AG09309 (cell line): ENCODE data around the gene ROBO4.

Experiments
- DNase-seq: peaks from one replicate; pipeline ENCODE4 v3.0.0-alpha.2; 2010; ENCODE audit warnings: low read depth
- H3K4me3 ChIP-seq: 2 replicates; pipeline ENCODE4 v1.5.1; 2011; ENCODE audit warnings: mild to moderate bottlenecking, low read depth, low read length, moderate library complexity; ENCODE audit not compliant: control insufficient read depth
- CTCF ChIP-seq: IDR thresholded peaks from 2 replicates; pipeline ENCODE4 v1.5.1; 2011; ENCODE audit warnings: mild to moderate bottlenecking, low read depth, low read length, inconsistent platforms; ENCODE audit not compliant: insufficient read depth, control insufficient read depth; ENCODE audit errors: missing control alignments

Gene ROBO4

GRCh38 chr11:124942466-124943253 is 45.0 kb upstream of the ROBO4 start:
- no peak for TF ChIP-seq CTCF
- no peak overlapping the region for H3K4me3 ChIP-seq
- no peak for DNase-seq

- no peak for DNase-seq
- H3K4me3 ChIP-seq: no peak overlapping the region
- TF ChIP-seq CTCF: no peak
Measured at GRCh38 chr11:124941703-124942102, 44.0 kb upstream of the ROBO4 start.

GRCh38 chr11:124938970-124939369 is 41.3 kb upstream of the ROBO4 start:
- DNase-seq: no peak
- no peak for TF ChIP-seq CTCF
- H3K4me3 ChIP-seq: no peak overlapping the region

GRCh38 chr11:124938206-124938765 is 40.6 kb upstream of the ROBO4 start:
- no peak for DNase-seq
- no peak for TF ChIP-seq CTCF

GRCh38 chr11:124937336-124937935 is 39.8 kb upstream of the ROBO4 start:
- no peak for DNase-seq
- H3K4me3 ChIP-seq: no peak overlapping the region
- no peak for TF ChIP-seq CTCF

More at GRCh38 chr11:124938206-124938765, 40.6 kb upstream of the ROBO4 start:
- H3K4me3 ChIP-seq: no peak overlapping the region

GRCh38 chr11:124935548-124936514 is 38.2 kb upstream of the ROBO4 start, which contains the start of gene HEPACAM:
Gene HEPACAM (minus strand): TSS chr11:124936047. CDS start chr11:124936006, 41 bp downstream.
- TF ChIP-seq CTCF: no peak
- no peak for DNase-seq

More at GRCh38 chr11:124935548-124936514, 38.2 kb upstream of the ROBO4 start, which contains the start of gene HEPACAM:
- no peak within 1 kb of the TSS for H3K4me3 ChIP-seq
